BLaER1 treated with 17β-estradiol and CSF1 and Interleukin-3, amounts not matched to agents 10 nM and 100 nM (cell line): ENCODE measurements around the gene PTPRT.
"Not testable (repeated sequence)": the region's sequence is repeated elsewhere in the genome, so short reads cannot be mapped to it uniquely, and the experiment has no call there.

Experiments
- H3K27ac ChIP-seq, 11 experiments: shearing (Covaris generic); formaldehyde crosslinking; 2 replicates each; pipeline ENCODE4 v1.8.1; 2022
- H3K27me3 ChIP-seq, 11 experiments: shearing (Covaris generic); formaldehyde crosslinking; 2 replicates each; pipeline ENCODE4 v1.8.1; 2022
- H3K36me3 ChIP-seq, 11 experiments: shearing (Covaris generic); formaldehyde crosslinking; 2 replicates each; pipeline ENCODE4 v1.8.1; 2022
- H3K4me1 ChIP-seq, 10 experiments: shearing (Covaris generic); formaldehyde crosslinking; 2 replicates each; pipeline ENCODE4 v1.8.1; 2022
- H3K4me2 ChIP-seq, 11 experiments: shearing (Covaris generic); formaldehyde crosslinking; 2 replicates each; pipeline ENCODE4 v1.8.1; 2022
- H3K4me3 ChIP-seq, 10 experiments: shearing (Covaris generic); formaldehyde crosslinking; 2 replicates each; pipeline ENCODE4 v1.8.1; 2022
- H3K9ac ChIP-seq, 11 experiments: shearing (Covaris generic); formaldehyde crosslinking; 2 replicates each; pipeline ENCODE4 v1.8.1; 2022
- H3K9me3 ChIP-seq, 11 experiments: shearing (Covaris generic); formaldehyde crosslinking; replicated peaks in 1 of 11; 2 replicates each; pipeline ENCODE4 v1.8.1; 2022
- H4K20me1 ChIP-seq, 11 experiments: shearing (Covaris generic); formaldehyde crosslinking; 2 replicates each; pipeline ENCODE4 v1.8.1; 2022
- Cebpa-rat ChIP-seq, 11 experiments: shearing (Covaris generic); IDR thresholded peaks; 2 replicates each; pipeline ENCODE4 v1.8.1; 2022

Gene PTPRT

DNA sequence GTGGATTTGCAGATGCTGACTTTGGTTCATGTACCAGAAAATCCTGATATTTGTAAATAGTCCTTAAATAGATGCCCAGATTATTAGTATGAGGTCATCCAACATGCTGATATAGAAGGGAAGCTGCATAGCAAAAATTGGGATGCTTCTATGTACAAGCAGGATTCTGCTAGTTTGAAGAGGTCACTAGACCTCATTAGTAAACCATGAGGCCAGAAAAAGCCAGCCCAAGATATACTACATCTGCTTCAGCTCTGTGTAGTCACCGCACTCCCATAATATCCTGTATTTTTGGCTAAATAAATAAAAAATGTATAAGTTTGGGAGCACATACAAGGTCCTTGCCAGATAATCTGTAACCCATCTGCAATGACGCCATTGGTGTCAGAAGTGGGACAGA is 13.0 kb downstream of the PTPRT start:
- no peaks in the 10 kb centered on the region for H3K4me1 ChIP-seq
- no peaks in the 10 kb centered on the region for H3K27me3 ChIP-seq
- no peaks in the 10 kb centered on the region for H4K20me1 ChIP-seq
- TF ChIP-seq Cebpa-rat (IDR thresholded peaks at IDR 0.05): no peak
- H3K9ac ChIP-seq: no peak overlapping the region
- H3K27ac ChIP-seq: no peak overlapping the region
- no peak overlapping the region for H3K4me3 ChIP-seq
- H3K36me3 ChIP-seq: no peaks in the 10 kb centered on the region
- no peak overlapping the region for H3K4me2 ChIP-seq
- H3K9me3 ChIP-seq: peaks cover 9 to 16% (median 11%) of the 10 kb centered on the region in 11 experiments; a peak in 19 of 22 replicates

DNA sequence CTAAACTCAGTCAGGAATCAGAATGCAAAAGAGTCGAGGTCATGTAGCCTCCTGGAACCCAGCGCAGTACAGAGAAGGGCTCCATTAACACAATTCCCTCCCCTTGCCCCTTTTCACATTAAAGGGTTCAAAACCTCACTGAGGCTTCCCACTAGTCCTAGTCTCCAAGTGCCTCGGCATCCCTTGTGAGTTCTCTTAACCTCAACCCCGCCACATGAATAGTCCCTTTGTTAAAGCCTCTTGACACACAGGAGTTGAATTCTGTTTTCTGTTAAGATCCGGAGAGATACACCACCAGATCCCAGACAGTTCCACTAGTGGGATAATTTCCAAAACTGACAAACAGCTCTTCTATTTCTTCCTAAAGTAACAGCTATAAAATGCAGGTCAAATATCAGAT is 17.8 kb downstream of the PTPRT start:
- H3K4me3 ChIP-seq: no peak overlapping the region
- no peaks in the 10 kb centered on the region for H3K4me1 ChIP-seq
- no peaks in the 10 kb centered on the region for H3K36me3 ChIP-seq
- H3K9ac ChIP-seq: no peak overlapping the region
- no peak for TF ChIP-seq Cebpa-rat (IDR thresholded peaks at IDR 0.05)
- H3K4me2 ChIP-seq: no peak overlapping the region
- peaks cover 3 to 8% (median 5%) of the 10 kb centered on the region in 11 experiments; a peak in 19 of 22 replicates for H3K9me3 ChIP-seq
- no peaks in the 10 kb centered on the region for H3K27me3 ChIP-seq
- H3K27ac ChIP-seq: no peak overlapping the region
- H4K20me1 ChIP-seq: no peaks in the 10 kb centered on the region

- Histone ChIP-seq H3K27me3 (no peaks in the 10 kb centered on the region), H3K27ac (no peak overlapping the region), H3K9me3 (no peaks in the 10 kb centered on the region), H3K4me2 (no peak overlapping the region), H3K9ac (no peak overlapping the region), H4K20me1 (no peaks in the 10 kb centered on the region), H3K36me3 (no peaks in the 10 kb centered on the region), H3K4me3 (no peak overlapping the region), H3K4me1 (no peaks in the 10 kb centered on the region)
- TF ChIP-seq Cebpa-rat (IDR thresholded peaks at IDR 0.05): no peak
Measured at GRCh38 chr20:43170771-43171170, 18.9 kb downstream of the PTPRT start.

GRCh38 chr20:43167615-43168014 is 22.1 kb downstream of the PTPRT start:
- no peaks in the 10 kb centered on the region for H3K27me3 ChIP-seq
- no peaks in the 10 kb centered on the region for H3K9me3 ChIP-seq

GRCh38 chr20:43167021-43167420 is 22.7 kb downstream of the PTPRT start:
- Histone ChIP-seq H3K4me1 (no peaks in the 10 kb centered on the region), H3K9me3 (no peaks in the 10 kb centered on the region), H3K36me3 (no peaks in the 10 kb centered on the region), H3K27me3 (no peaks in the 10 kb centered on the region), H4K20me1 (no peaks in the 10 kb centered on the region), H3K4me2 (no peak overlapping the region), H3K27ac (no peak overlapping the region), H3K9ac (no peak overlapping the region), H3K4me3 (no peak overlapping the region)
- TF ChIP-seq Cebpa-rat (IDR thresholded peaks at IDR 0.05): no peak

More at GRCh38 chr20:43167615-43168014, 22.1 kb downstream of the PTPRT start:
- Histone ChIP-seq H3K9ac (no peak overlapping the region), H3K4me3 (no peak overlapping the region), H4K20me1 (no peaks in the 10 kb centered on the region), H3K36me3 (no peaks in the 10 kb centered on the region), H3K4me2 (no peak overlapping the region), H3K27ac (no peak overlapping the region), H3K4me1 (no peaks in the 10 kb centered on the region)
- no peak for TF ChIP-seq Cebpa-rat (IDR thresholded peaks at IDR 0.05)

GRCh38 chr20:43165611-43166010 is 24.1 kb downstream of the PTPRT start:
- no peaks in the 10 kb centered on the region for H3K9me3 ChIP-seq
- no peaks in the 10 kb centered on the region for H4K20me1 ChIP-seq
- H3K27me3 ChIP-seq: no peaks in the 10 kb centered on the region
- no peak overlapping the region for H3K27ac ChIP-seq
- TF ChIP-seq Cebpa-rat (IDR thresholded peaks at IDR 0.05): no peak
- H3K4me3 ChIP-seq: no peak overlapping the region
- no peaks in the 10 kb centered on the region for H3K36me3 ChIP-seq
- H3K4me2 ChIP-seq: no peak overlapping the region
- no peak overlapping the region for H3K9ac ChIP-seq
- H3K4me1 ChIP-seq: no peaks in the 10 kb centered on the region

GRCh38 chr20:43164736-43165135 is 25.0 kb downstream of the PTPRT start:
- not testable (repeated sequence) for H3K4me3 ChIP-seq, H3K27ac ChIP-seq, H3K4me2 ChIP-seq, H3K36me3 ChIP-seq, H3K4me1 ChIP-seq, H3K9me3 ChIP-seq, H3K27me3 ChIP-seq, H3K9ac ChIP-seq, H4K20me1 ChIP-seq

- H3K4me3 ChIP-seq: no peak overlapping the region
- H3K4me1 ChIP-seq: no peaks in the 10 kb centered on the region
- no peaks in the 10 kb centered on the region for H3K27me3 ChIP-seq
- H3K9ac ChIP-seq: no peak overlapping the region
- no peaks in the 10 kb centered on the region for H3K36me3 ChIP-seq
- no peak overlapping the region for H3K4me2 ChIP-seq
- H4K20me1 ChIP-seq: no peaks in the 10 kb centered on the region
- no peak overlapping the region for H3K27ac ChIP-seq
- no peaks in the 10 kb centered on the region for H3K9me3 ChIP-seq
- no peak for TF ChIP-seq Cebpa-rat (IDR thresholded peaks at IDR 0.05)
Measured at GRCh38 chr20:43161716-43162115, 28.0 kb downstream of the PTPRT start.

DNA sequence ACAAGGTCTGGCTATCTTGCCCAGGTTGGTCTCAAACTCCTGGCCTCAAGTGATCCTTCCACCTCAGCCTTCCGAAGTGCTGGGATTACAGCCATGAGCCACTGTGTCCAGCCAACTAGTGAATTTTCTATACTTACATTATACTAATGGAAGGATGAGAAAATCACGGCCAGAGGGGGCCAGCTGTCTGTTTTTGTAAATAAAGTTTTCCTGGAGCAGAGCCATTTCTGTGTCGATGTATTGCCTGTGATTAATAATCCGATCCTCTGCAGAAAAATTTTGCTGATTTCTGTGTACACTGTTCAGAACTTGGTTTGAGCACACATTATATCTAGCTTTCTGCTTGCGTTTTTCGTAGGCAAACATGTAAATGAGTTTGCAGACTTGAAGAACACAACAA is 28.8 kb downstream of the PTPRT start:
- Histone ChIP-seq H3K36me3 (no peaks in the 10 kb centered on the region), H3K9ac (no peak overlapping the region), H3K27ac (no peak overlapping the region)

GRCh38 chr20:43159994-43160393 is 29.7 kb downstream of the PTPRT start:
- H3K36me3 ChIP-seq: no peaks in the 10 kb centered on the region
- H3K4me3 ChIP-seq: no peak overlapping the region
- H3K27ac ChIP-seq: no peak overlapping the region
- H3K4me2 ChIP-seq: peak overlapping the region in 1 of 11 experiments; percentile 12; a peak in 1 of 22 replicates
- H3K4me1 ChIP-seq: no peaks in the 10 kb centered on the region
- no peaks in the 10 kb centered on the region for H3K9me3 ChIP-seq
- no peaks in the 10 kb centered on the region for H3K27me3 ChIP-seq
- TF ChIP-seq Cebpa-rat (IDR thresholded peaks at IDR 0.05): no peak
- H4K20me1 ChIP-seq: no peaks in the 10 kb centered on the region
- H3K9ac ChIP-seq: no peak overlapping the region

More for the DNA sequence above, 28.8 kb downstream of the PTPRT start:
- Histone ChIP-seq H3K4me2 (no peak overlapping the region), H3K4me1 (no peaks in the 10 kb centered on the region), H3K4me3 (no peak overlapping the region), H3K27me3 (no peaks in the 10 kb centered on the region), H4K20me1 (no peaks in the 10 kb centered on the region), H3K9me3 (no peaks in the 10 kb centered on the region)
- no peak for TF ChIP-seq Cebpa-rat (IDR thresholded peaks at IDR 0.05)
